ENCODE results near the gene FYB2.

GRCh38 chr1:56676571-56677035, 142.6 kb downstream of the FYB2 start:
- TF ChIP-seq CTCF (IDR thresholded peaks at IDR 0.05; ENCODE audit: insufficient read depth, low read length, poor library complexity, severe bottlenecking) (no peak), EZH2phosphoT487 (conservative IDR thresholded peaks at IDR 0.05; ENCODE audit: low read length) (no peak)

Measured in SU-DHL-6 (cell line).